ENCODE results near the gene PSMD13.
"Not testable (repeated sequence)": the region's sequence is repeated elsewhere in the genome, so short reads cannot be mapped to it uniquely, and the experiment has no call there.

The PSMD13 gene

GRCh38 chr11:272195-272930, 35.6 kb downstream of the PSMD13 start:
- DNase-seq (ENCODE audit: low spot score): no peak

- DNase-seq (ENCODE audit: low spot score): no peak
These were observed 36.1 kb downstream of the PSMD13 start for GRCh38 chr11:272931-273198.

GRCh38 chr11:276219-276618, 39.4 kb downstream of the PSMD13 start:
- no peak for DNase-seq (ENCODE audit: low spot score)

GRCh38 chr11:278001-278951, 41.5 kb downstream of the PSMD13 start, which contains the start of gene NLRP6:
NLRP6 (plus strand) TSS chr11:278407; CDS start chr11:278570, 163 bp downstream.
- no peak for DNase-seq (ENCODE audit: low spot score)

GRCh38 chr11:279040-279965, 42.5 kb downstream of the PSMD13 start:
- no peak for DNase-seq (ENCODE audit: low spot score)

GRCh38 chr11:279966-280705, 43.4 kb downstream of the PSMD13 start:
- no peak for DNase-seq (ENCODE audit: low spot score)

GRCh38 chr11:280706-281485, 44.1 kb downstream of the PSMD13 start:
- DNase-seq (ENCODE audit: low spot score): no peak

- DNase-seq (ENCODE audit: low spot score): no peak
These were observed 44.8 kb downstream of the PSMD13 start for GRCh38 chr11:281486-282161.

GRCh38 chr11:282171-282570, 45.4 kb downstream of the PSMD13 start:
- DNase-seq (ENCODE audit: low spot score): no peak

GRCh38 chr11:282630-283360, 46.0 kb downstream of the PSMD13 start:
- no peak for DNase-seq (ENCODE audit: low spot score)

GRCh38 chr11:283405-284104, 46.8 kb downstream of the PSMD13 start:
- no peak for DNase-seq (ENCODE audit: low spot score)

GRCh38 chr11:284105-285020, 47.6 kb downstream of the PSMD13 start:
- DNase-seq (ENCODE audit: low spot score): no peak

GRCh38 chr11:285021-285893, 48.5 kb downstream of the PSMD13 start:
- DNase-seq (ENCODE audit: low spot score): no peak

GRCh38 chr11:285894-286220, 49.1 kb downstream of the PSMD13 start:
- no peak for DNase-seq (ENCODE audit: low spot score)

- DNase-seq (ENCODE audit: low spot score): not testable (repeated sequence)
These were observed 50.4 kb downstream of the PSMD13 start for GRCh38 chr11:286977-287820.
